HEK293 (cell line): Measurements from ENCODE around the gene CXorf49.
"Not testable (repeated sequence)": the region's sequence is repeated elsewhere in the genome, so short reads cannot be mapped to it uniquely, and the experiment has no call there.

ENCODE experiments used
- CTCF ChIA-PET: fragments of 350-600 bp; formaldehyde crosslinking; extraction: SDS; loops from one replicate; lab custom pipeline; 2021; ENCODE audit warnings: antibody characterized with exemption; lab: Yijun Ruan, JAX
- POLR2A ChIA-PET: fragments of 300-600 bp; formaldehyde crosslinking; extraction: SDS; loops from one replicate; lab custom pipeline; 2020; ENCODE audit warnings: antibody characterized with exemption, inconsistent platforms; lab: Yijun Ruan, JAX
- H3K27ac ChIP-seq: fragments of 200-500 bp; sonication (Bioruptor generic); 2 replicates; pipeline ENCODE4 v1.5.1; 2014; ENCODE audit warnings: low read depth, low read length, control low read depth, inconsistent platforms; ENCODE audit errors: extremely low read depth
- H3K36me3 ChIP-seq, 2 experiments: fragments of 200-500 bp in 1 of 2; sonication (Bioruptor generic) in 1 of 2; 1 replicate in 1 of 2; 2 replicates in 1 of 2; pipeline ENCODE4 v1.5.1; 2014 to 2017; ENCODE audit warnings: inconsistent platforms in 2 of 2, low read length in 2 of 2; ENCODE audit not compliant: control insufficient read depth in 2 of 2, insufficient read depth in 1 of 2
- H3K4me1 ChIP-seq: fragments of 200-500 bp; sonication (Bioruptor generic); 2 replicates; pipeline ENCODE4 v1.5.1; 2014; ENCODE audit warnings: mild to moderate bottlenecking, low read length, inconsistent platforms; ENCODE audit not compliant: control insufficient read depth, insufficient read depth
- H3K4me3 ChIP-seq: 2 replicates; pipeline ENCODE4 v1.5.1; 2011; ENCODE audit warnings: low read depth, mild to moderate bottlenecking, control low read depth, low read length, moderate library complexity
- H3K9me3 ChIP-seq: fragments of 200-500 bp; sonication (Bioruptor generic); 2 replicates; pipeline ENCODE4 v1.5.1; 2014; ENCODE audit warnings: low read depth, low read length, inconsistent platforms; ENCODE audit not compliant: control insufficient read depth, insufficient read depth
- TCF7L2 ChIP-seq: IDR thresholded peaks from 2 replicates; pipeline ENCODE4 v1.6.1; 2011; ENCODE audit warnings: low read depth, mild to moderate bottlenecking, inconsistent platforms, low read length, moderate library complexity, borderline replicate concordance
- ZNF596 ChIP-seq: fragments of 450-650 bp; IDR thresholded peaks from 2 replicates; pipeline ENCODE4 v1.5.0; 2018; ENCODE audit warnings: missing biosample characterization, mild to moderate bottlenecking, missing genetic modification characterization, moderate library complexity

CXorf49 gene

GRCh38 chrX:71702853-71703252, 15.2 kb downstream of the CXorf49 start:
- H3K9me3 ChIP-seq, POLR2A ChIA-PET, H3K4me1 ChIP-seq, CTCF ChIA-PET, H3K4me3 ChIP-seq, H3K36me3 ChIP-seq, H3K27ac ChIP-seq: not testable (repeated sequence)

GRCh38 chrX:71699023-71699344, 19.1 kb downstream of the CXorf49 start:
- H3K4me3 ChIP-seq, H3K36me3 ChIP-seq, POLR2A ChIA-PET, H3K27ac ChIP-seq, H3K4me1 ChIP-seq, H3K9me3 ChIP-seq, CTCF ChIA-PET: not testable (repeated sequence)

- H3K4me3 ChIP-seq, POLR2A ChIA-PET, H3K36me3 ChIP-seq, CTCF ChIA-PET, H3K9me3 ChIP-seq, H3K4me1 ChIP-seq, H3K27ac ChIP-seq: not testable (repeated sequence)
Measured at GRCh38 chrX:71698299-71699022, 19.6 kb downstream of the CXorf49 start.

- H3K9me3 ChIP-seq, H3K4me3 ChIP-seq, H3K36me3 ChIP-seq, H3K27ac ChIP-seq, POLR2A ChIA-PET, H3K4me1 ChIP-seq, CTCF ChIA-PET: not testable (repeated sequence)
Measured at GRCh38 chrX:71697466-71698298, 20.4 kb downstream of the CXorf49 start.

GRCh38 chrX:71696641-71697465, 21.2 kb downstream of the CXorf49 start:
- H3K36me3 ChIP-seq, H3K9me3 ChIP-seq, POLR2A ChIA-PET, CTCF ChIA-PET, H3K4me1 ChIP-seq, H3K4me3 ChIP-seq, H3K27ac ChIP-seq: not testable (repeated sequence)

GRCh38 chrX:71679575-71680207, 38.4 kb downstream of the CXorf49 start:
- Histone ChIP-seq H3K27ac (no peak overlapping the region), H3K36me3 (no peaks in the 10 kb centered on the region), H3K4me3 (no peak overlapping the region)
- CTCF ChIA-PET, result interaction anchor here (0.5 to 1.2 kb wide), 2 partner anchors 9 to 341 kb away, joined by 3 read pairs; no protein-coding TSS in a partner anchor
- TF ChIP-seq TCF7L2, result no peak
- peak; percentile 94 for TF ChIP-seq ZNF596 (tag by site-specific recombination)
- TF ChIP-seq, all 188 proteins: peak for 1
- Histone ChIP-seq H3K9me3 (no peaks in the 10 kb centered on the region; the same call in 1 of the 2 replicates), H3K4me1 (no peaks in the 10 kb centered on the region)
- POLR2A ChIA-PET, result no interaction called here

- H3K27ac ChIP-seq, CTCF ChIA-PET, H3K36me3 ChIP-seq, H3K9me3 ChIP-seq, H3K4me3 ChIP-seq, H3K4me1 ChIP-seq, POLR2A ChIA-PET: not testable (repeated sequence)
Measured at GRCh38 chrX:71677195-71677594, 40.9 kb downstream of the CXorf49 start.

GRCh38 chrX:71676068-71676795, 41.9 kb downstream of the CXorf49 start:
- H3K4me3 ChIP-seq, CTCF ChIA-PET, POLR2A ChIA-PET, H3K9me3 ChIP-seq, H3K4me1 ChIP-seq, H3K36me3 ChIP-seq, H3K27ac ChIP-seq: not testable (repeated sequence)

- H3K4me1 ChIP-seq, CTCF ChIA-PET, H3K4me3 ChIP-seq, H3K27ac ChIP-seq, POLR2A ChIA-PET, H3K36me3 ChIP-seq, H3K9me3 ChIP-seq: not testable (repeated sequence)
Measured at GRCh38 chrX:71675636-71676035, 42.4 kb downstream of the CXorf49 start.
